HUDEP-2 (cell line): ENCODE measurements around the gene SYNE2.
"Not testable (repeated sequence)": the region's sequence is repeated elsewhere in the genome, so short reads cannot be mapped to it uniquely, and the experiment has no call there.

Source experiments
- DNase-seq, 76 experiments: peaks; one replicate each; lab custom pipeline; 2025; ENCODE audit not compliant: unreplicated experiment in 76 of 76; lab: John Stamatoyannopoulos, UW

Gene SYNE2

GRCh38 chr14:64114796-64115195 lies 262.0 kb downstream of the SYNE2 start:
- no peak for DNase-seq

GRCh38 chr14:64115401-64115800 lies 262.6 kb downstream of the SYNE2 start:
- DNase-seq: no peak

- no peak for DNase-seq
Observed at GRCh38 chr14:64117671-64118402, 265.0 kb downstream of the SYNE2 start.

- DNase-seq: not testable (repeated sequence)
Observed at GRCh38 chr14:64118403-64118742, 265.6 kb downstream of the SYNE2 start.

- no peak for DNase-seq
Observed at GRCh38 chr14:64118892-64119291, 266.1 kb downstream of the SYNE2 start.

GRCh38 chr14:64119500-64119899 lies 266.7 kb downstream of the SYNE2 start:
- DNase-seq: no peak

- DNase-seq: no peak
Observed at GRCh38 chr14:64119980-64120379, 267.2 kb downstream of the SYNE2 start.

- DNase-seq: no peak
Observed at GRCh38 chr14:64123241-64123822, 270.5 kb downstream of the SYNE2 start.

- no peak for DNase-seq
Observed at GRCh38 chr14:64125270-64125669, 272.5 kb downstream of the SYNE2 start.

- no peak for DNase-seq
Observed at GRCh38 chr14:64126548-64126947, 273.7 kb downstream of the SYNE2 start.

- peak in 19 of 76 experiments; percentile 3 to 37 (median 12) for DNase-seq
Observed at GRCh38 chr14:64137657-64138290, 285.0 kb downstream of the SYNE2 start.

GRCh38 chr14:64147126-64147790 lies 294.5 kb downstream of the SYNE2 start:
- no peak for DNase-seq

- no peak for DNase-seq
Observed at GRCh38 chr14:64149921-64150320, 297.1 kb downstream of the SYNE2 start.

GRCh38 chr14:64158608-64159007 lies 305.8 kb downstream of the SYNE2 start:
- DNase-seq: no peak

- DNase-seq: no peak
Observed at GRCh38 chr14:64159588-64159987, 306.8 kb downstream of the SYNE2 start.

GRCh38 chr14:64170181-64170580 lies 317.4 kb downstream of the SYNE2 start:
- no peak for DNase-seq

GRCh38 chr14:64174922-64175782 lies 322.3 kb downstream of the SYNE2 start:
- peak in 1 of 76 experiments; percentile 5 for DNase-seq

GRCh38 chr14:64176330-64176729 lies 323.5 kb downstream of the SYNE2 start:
- no peak for DNase-seq

- DNase-seq: no peak
Observed at GRCh38 chr14:64178814-64179213, 326.0 kb downstream of the SYNE2 start.

GRCh38 chr14:64182908-64183307 lies 330.1 kb downstream of the SYNE2 start:
- not testable (repeated sequence) for DNase-seq
